Neural progenitor cell (in vitro differentiated cells): ENCODE data around the gene DOK7. TPM values are rescaled to one million over a fixed set of nuclear protein-coding genes. Genes with fewer than 3 reads are reported as not detected.
A peak's percentile ranks its signal among the peaks of the same experiment; 100 is the strongest.
"Not testable (repeated sequence)": the region's sequence is repeated elsewhere in the genome, so short reads cannot be mapped to it uniquely, and the experiment has no call there.

Experiments
- DNase-seq: peaks from one replicate; pipeline ENCODE4 v3.0.0-alpha.2; 2016; ENCODE audit warnings: low spot score
- H2AFZ ChIP-seq: fragments of 200-600 bp; sonication (generic); replicated peaks from 2 replicates; pipeline ENCODE4 v1.6.1; 2016; ENCODE audit warnings: antibody characterized with exemption
- H3F3A ChIP-seq: fragments of 200-600 bp; sonication (generic); 2 replicates; pipeline ENCODE4 v1.6.1; 2016; ENCODE audit warnings: antibody characterized with exemption, low read depth
- H3K27ac ChIP-seq: fragments of 200-600 bp; sonication (generic); 2 replicates; pipeline ENCODE4 v1.5.1; 2016; ENCODE audit warnings: mild to moderate bottlenecking
- H3K27me3 ChIP-seq: fragments of 200-600 bp; sonication (generic); 2 replicates; pipeline ENCODE4 v1.6.1; 2016; ENCODE audit warnings: mild to moderate bottlenecking, moderate library complexity
- H3K36me3 ChIP-seq: fragments of 200-600 bp; sonication (generic); 2 replicates; pipeline ENCODE4 v1.5.1; 2016
- H3K4me1 ChIP-seq: fragments of 200-600 bp; sonication (generic); 2 replicates; pipeline ENCODE4 v1.6.1; 2016; ENCODE audit warnings: mixed run types
- H3K4me2 ChIP-seq: fragments of 200-600 bp; sonication (generic); 2 replicates; pipeline ENCODE4 v1.6.1; 2016
- H3K4me3 ChIP-seq: fragments of 200-600 bp; sonication (generic); 2 replicates; pipeline ENCODE4 v1.5.1; 2016
- H3K79me2 ChIP-seq: fragments of 200-600 bp; sonication (generic); 2 replicates; pipeline ENCODE4 v1.6.1; 2016; ENCODE audit warnings: low read depth
- H3K9ac ChIP-seq: fragments of 200-600 bp; sonication (generic); 2 replicates; pipeline ENCODE4 v1.6.1; 2016
- H3K9me3 ChIP-seq: fragments of 200-600 bp; sonication (generic); 2 replicates; pipeline ENCODE4 v1.5.1; 2016; ENCODE audit warnings: low read depth
- H4K20me1 ChIP-seq: fragments of 200-600 bp; sonication (generic); 2 replicates; pipeline ENCODE4 v1.6.1; 2016; ENCODE audit warnings: low read depth
- H3K27ac Mint-ChIP-seq: 3 replicates; pipeline ENCODE4 v1.8.0; 2021; ENCODE audit warnings: mixed read lengths
- H3K27me3 Mint-ChIP-seq: 2 replicates; pipeline ENCODE4 v1.8.0; 2022; ENCODE audit warnings: low read depth, mild to moderate bottlenecking, inconsistent platforms, moderate library complexity, mixed read lengths; ENCODE audit not compliant: insufficient read depth
- H3K36me3 Mint-ChIP-seq: 3 replicates; pipeline ENCODE4 v1.8.0; 2021; ENCODE audit warnings: mixed read lengths
- H3K4me1 Mint-ChIP-seq: 3 replicates; pipeline ENCODE4 v1.8.0; 2021; ENCODE audit warnings: mixed read lengths
- H3K4me3 Mint-ChIP-seq: 3 replicates; pipeline ENCODE4 v1.8.0; 2021; ENCODE audit warnings: mild to moderate bottlenecking, moderate library complexity, mixed read lengths
- H3K9me3 Mint-ChIP-seq: 3 replicates; pipeline ENCODE4 v1.8.0; 2020; ENCODE audit warnings: mixed read lengths
- EZH2 ChIP-seq: fragments of 200-600 bp; sonication (generic); IDR thresholded peaks from 2 replicates; pipeline ENCODE4 v1.6.1; 2017; ENCODE audit warnings: antibody characterized with exemption, mild to moderate bottlenecking, moderate library complexity
- EZH2phosphoT487 ChIP-seq: fragments of 200-600 bp; sonication (generic); IDR thresholded peaks from 2 replicates; pipeline ENCODE4 v1.6.1; 2017; ENCODE audit warnings: antibody characterized with exemption
- total RNA-seq: library from RNA; depleted of rRNA; stranded (reverse); fragments of >200 nt; gene quantifications from 2 replicates; pipeline ENCODE4 v1.2.3, GENCODE V29; 2015; ENCODE audit warnings: low replicate concordance
- TF ChIP-seq, protein P1 (sequence below): fragments of 200-600 bp; sonication (generic); IDR thresholded peaks from 2 replicates; pipeline ENCODE4 v1.5.1; 2017; ENCODE audit warnings: antibody characterized with exemption, mild to moderate bottlenecking

The DOK7 gene
- total RNA-seq, 1 donor from 2014 or later: not detected

GRCh38 chr4:3450643-3451042 is 12.5 kb upstream of the DOK7 start:
- Mint-ChIP-seq H3K27me3 (peaks cover 13% of the 10 kb centered on the region), H3K4me1 (peaks cover 4% of the 10 kb centered on the region), H3K4me3 (no peak overlapping the region), H3K9me3 (peaks cover 14% of the 10 kb centered on the region), H3K36me3 (peaks cover 2% of the 10 kb centered on the region), H3K27ac (no peak overlapping the region)
- H4K20me1 ChIP-seq: no peaks in the 10 kb centered on the region
- no peak overlapping the region for H3K4me2 ChIP-seq
- no peaks in the 10 kb centered on the region for H3K27me3 ChIP-seq
- no peak overlapping the region for H2AFZ ChIP-seq
- no peaks in the 10 kb centered on the region for H3K4me1 ChIP-seq
- H3K4me3 ChIP-seq: no peak overlapping the region
- no peaks in the 10 kb centered on the region for H3K36me3 ChIP-seq
- no peak overlapping the region for H3K27ac ChIP-seq
- H3K9me3 ChIP-seq: no peaks in the 10 kb centered on the region
- H3F3A ChIP-seq: no peaks in the 10 kb centered on the region
- no peaks in the 10 kb centered on the region for H3K79me2 ChIP-seq
- TF ChIP-seq EZH2 (no peak), EZH2phosphoT487 (no peak)
- TF ChIP-seq, protein P1, sequence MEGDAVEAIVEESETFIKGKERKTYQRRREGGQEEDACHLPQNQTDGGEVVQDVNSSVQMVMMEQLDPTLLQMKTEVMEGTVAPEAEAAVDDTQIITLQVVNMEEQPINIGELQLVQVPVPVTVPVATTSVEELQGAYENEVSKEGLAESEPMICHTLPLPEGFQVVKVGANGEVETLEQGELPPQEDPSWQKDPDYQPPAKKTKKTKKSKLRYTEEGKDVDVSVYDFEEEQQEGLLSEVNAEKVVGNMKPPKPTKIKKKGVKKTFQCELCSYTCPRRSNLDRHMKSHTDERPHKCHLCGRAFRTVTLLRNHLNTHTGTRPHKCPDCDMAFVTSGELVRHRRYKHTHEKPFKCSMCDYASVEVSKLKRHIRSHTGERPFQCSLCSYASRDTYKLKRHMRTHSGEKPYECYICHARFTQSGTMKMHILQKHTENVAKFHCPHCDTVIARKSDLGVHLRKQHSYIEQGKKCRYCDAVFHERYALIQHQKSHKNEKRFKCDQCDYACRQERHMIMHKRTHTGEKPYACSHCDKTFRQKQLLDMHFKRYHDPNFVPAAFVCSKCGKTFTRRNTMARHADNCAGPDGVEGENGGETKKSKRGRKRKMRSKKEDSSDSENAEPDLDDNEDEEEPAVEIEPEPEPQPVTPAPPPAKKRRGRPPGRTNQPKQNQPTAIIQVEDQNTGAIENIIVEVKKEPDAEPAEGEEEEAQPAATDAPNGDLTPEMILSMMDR: no peak
- no peak overlapping the region for H3K9ac ChIP-seq
- no peak for DNase-seq

DNA sequence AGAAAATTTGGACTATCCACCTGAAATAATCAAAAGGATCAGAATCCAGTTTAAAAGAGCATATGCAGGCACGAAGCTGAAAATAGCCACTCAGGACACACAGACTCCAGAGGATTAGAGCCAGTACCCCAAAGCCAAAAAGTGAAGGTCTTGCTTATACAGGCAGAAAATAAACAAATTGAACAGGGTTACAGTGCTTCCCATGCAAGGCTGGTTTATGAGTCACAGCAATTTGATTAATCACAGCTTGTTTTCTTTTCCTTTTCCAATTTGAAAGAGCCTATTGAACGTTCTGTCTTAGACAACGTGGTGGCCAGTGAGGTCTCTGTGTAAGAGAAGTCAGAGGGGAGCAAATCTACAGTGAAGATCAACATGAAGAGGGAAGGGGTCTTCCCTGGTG is 11.2 kb upstream of the DOK7 start:
- Histone ChIP-seq H3K4me1 (no peaks in the 10 kb centered on the region), H3K4me2 (no peak overlapping the region), H2AFZ (peak overlapping the region; percentile 0), H3F3A (no peaks in the 10 kb centered on the region), H4K20me1 (no peaks in the 10 kb centered on the region), H3K9ac (no peak overlapping the region), H3K36me3 (no peaks in the 10 kb centered on the region), H3K27me3 (peaks cover under 1% of the 10 kb centered on the region), H3K9me3 (no peaks in the 10 kb centered on the region), H3K4me3 (no peak overlapping the region), H3K27ac (no peak overlapping the region), H3K79me2 (no peaks in the 10 kb centered on the region)
- peaks cover 13% of the 10 kb centered on the region for H3K27me3 Mint-ChIP-seq
- peaks cover 4% of the 10 kb centered on the region for H3K4me1 Mint-ChIP-seq
- H3K9me3 Mint-ChIP-seq: peaks cover 21% of the 10 kb centered on the region
- no peak overlapping the region for H3K27ac Mint-ChIP-seq
- DNase-seq: no peak
- H3K36me3 Mint-ChIP-seq: peaks cover 2% of the 10 kb centered on the region
- H3K4me3 Mint-ChIP-seq: no peak overlapping the region
- TF ChIP-seq EZH2phosphoT487: no peak
- TF ChIP-seq, protein P1: no peak
- TF ChIP-seq EZH2: no peak

- peak; percentile 50 for DNase-seq
- no peaks in the 10 kb centered on the region for H3K79me2 ChIP-seq
- peaks cover 13% of the 10 kb centered on the region for H3K27me3 Mint-ChIP-seq
These were observed 10.7 kb upstream of the DOK7 start for GRCh38 chr4:3452376-3452775.

GRCh38 chr4:3455596-3455995 is 7.5 kb upstream of the DOK7 start:
- H3F3A ChIP-seq, H3K36me3 ChIP-seq, H3K27ac Mint-ChIP-seq, H3K4me2 ChIP-seq, H3K9ac ChIP-seq, H2AFZ ChIP-seq, H3K9me3 ChIP-seq, H3K4me3 ChIP-seq, H3K36me3 Mint-ChIP-seq, H3K27ac ChIP-seq, H3K4me1 ChIP-seq, H4K20me1 ChIP-seq, H3K79me2 ChIP-seq, H3K4me3 Mint-ChIP-seq, H3K4me1 Mint-ChIP-seq, DNase-seq: not testable (repeated sequence)
- H3K9me3 Mint-ChIP-seq: peaks cover 23% of the 10 kb centered on the region
- peaks cover 28% of the 10 kb centered on the region for H3K27me3 ChIP-seq
- H3K27me3 Mint-ChIP-seq: peaks cover 19% of the 10 kb centered on the region

More at GRCh38 chr4:3452376-3452775, 10.7 kb upstream of the DOK7 start:
- peaks cover 2% of the 10 kb centered on the region for H3K36me3 Mint-ChIP-seq
- Histone ChIP-seq H3K4me3 (no peak overlapping the region), H3K4me2 (no peak overlapping the region), H3K9me3 (no peaks in the 10 kb centered on the region), H3K9ac (no peak overlapping the region), H4K20me1 (no peaks in the 10 kb centered on the region), H3K4me1 (no peaks in the 10 kb centered on the region), H3F3A (no peaks in the 10 kb centered on the region), H2AFZ (peak overlapping the region; percentile 0), H3K36me3 (no peaks in the 10 kb centered on the region), H3K27me3 (peaks cover 5% of the 10 kb centered on the region), H3K27ac (no peak overlapping the region)
- TF ChIP-seq, protein P1: peak; percentile 50
- TF ChIP-seq EZH2: no peak
- TF ChIP-seq EZH2phosphoT487: no peak
- H3K9me3 Mint-ChIP-seq: peaks cover 23% of the 10 kb centered on the region
- H3K27ac Mint-ChIP-seq: no peak overlapping the region
- H3K4me1 Mint-ChIP-seq: peaks cover 4% of the 10 kb centered on the region
- no peak overlapping the region for H3K4me3 Mint-ChIP-seq
